Vagina (tissue), 2 donors: Measurements from ENCODE around the gene SLC4A1.

Experiments used
- CTCF ChIP-seq, 3 experiments: fragments of 450-650 bp in 2 of 3; fragments of 200-600 bp in 1 of 3; sonication (generic) in 1 of 3; IDR thresholded peaks; one replicate each; pipeline ENCODE4 v1.5.1; 2017 to 2019; ENCODE audit warnings: antibody characterized with exemption in 3 of 3, mild to moderate bottlenecking in 2 of 3, moderate library complexity in 2 of 3
- POLR2A ChIP-seq, 2 donors: fragments of 450-650 bp; IDR thresholded peaks; one replicate each; pipeline ENCODE4 v1.6.1; 2017; ENCODE audit warnings: antibody characterized with exemption in 2 of 2, mild to moderate bottlenecking in 2 of 2, moderate library complexity in 2 of 2

DNA sequence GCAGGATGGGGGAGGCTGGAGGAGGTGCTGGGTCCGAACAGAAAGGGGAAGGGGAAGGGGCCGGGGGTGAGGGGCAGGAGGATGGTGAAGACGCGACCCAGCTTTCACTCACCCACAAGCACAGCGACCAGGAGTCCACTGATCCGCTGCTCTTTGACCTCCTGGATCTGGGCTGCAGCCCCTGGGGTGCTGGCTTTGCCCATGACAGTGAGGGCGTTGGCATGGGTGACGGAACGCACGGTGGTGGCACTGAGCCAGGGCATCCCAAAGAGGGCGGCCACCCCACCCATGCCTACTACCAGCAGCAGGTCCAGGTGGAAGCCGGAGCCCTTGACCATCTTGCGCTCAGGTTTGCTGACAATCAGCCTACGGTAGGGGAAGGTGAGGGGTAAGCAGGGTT lies 14.9 kb downstream of the SLC4A1 start:
- TF ChIP-seq CTCF (IDR thresholded peaks at IDR 0.05) (no peak), POLR2A (IDR thresholded peaks at IDR 0.05) (no peak)
